Effector memory CD8-positive, alpha-beta T cell (primary cell): ENCODE results near the gene CHURC1.

Experiments
- ATAC-seq: fragments of 150-1000 bp; cut with Tn5 transposase; replicated peaks from 2 replicates; pipeline ENCODE4 v1.10.0; 2021; ENCODE audit warnings: mild to moderate bottlenecking, moderate library complexity
- DNase-seq, 3 experiments: peaks; one replicate each; pipeline ENCODE4 v3.0.0; 2021
- H3K27ac Mint-ChIP-seq, 2 donors: one replicate each; pipeline ENCODE4 v1.8.0; 2022; ENCODE audit warnings: mild to moderate bottlenecking in 2 of 2, mixed read lengths in 2 of 2, moderate library complexity in 2 of 2
- H3K27me3 Mint-ChIP-seq, 2 donors: one replicate each; pipeline ENCODE4 v1.8.0; 2022; ENCODE audit warnings: mixed read lengths in 2 of 2
- H3K36me3 Mint-ChIP-seq: one replicate; pipeline ENCODE4 v1.8.0; 2022; ENCODE audit warnings: mild to moderate bottlenecking, moderate library complexity, mixed read lengths; ENCODE audit not compliant: insufficient read depth
- H3K4me1 Mint-ChIP-seq, 2 donors: one replicate each; pipeline ENCODE4 v1.8.0; 2022; ENCODE audit warnings: low read depth in 2 of 2, mixed read lengths in 2 of 2
- H3K4me3 Mint-ChIP-seq, 2 donors: one replicate each; pipeline ENCODE4 v1.8.0; 2022; ENCODE audit warnings: mild to moderate bottlenecking in 2 of 2, mixed read lengths in 2 of 2, moderate library complexity in 2 of 2
- H3K9me3 Mint-ChIP-seq, 2 donors: one replicate each; pipeline ENCODE4 v1.8.0; 2022; ENCODE audit warnings: mixed read lengths in 2 of 2
- total RNA-seq, 9 experiments: gene quantifications; one replicate each; lab custom pipeline; 2026; lab: John Stamatoyannopoulos, UW

CHURC1 gene
- total RNA-seq, result 28.9 to 102 (median 55.9) reads per million in 9 experiments

DNA sequence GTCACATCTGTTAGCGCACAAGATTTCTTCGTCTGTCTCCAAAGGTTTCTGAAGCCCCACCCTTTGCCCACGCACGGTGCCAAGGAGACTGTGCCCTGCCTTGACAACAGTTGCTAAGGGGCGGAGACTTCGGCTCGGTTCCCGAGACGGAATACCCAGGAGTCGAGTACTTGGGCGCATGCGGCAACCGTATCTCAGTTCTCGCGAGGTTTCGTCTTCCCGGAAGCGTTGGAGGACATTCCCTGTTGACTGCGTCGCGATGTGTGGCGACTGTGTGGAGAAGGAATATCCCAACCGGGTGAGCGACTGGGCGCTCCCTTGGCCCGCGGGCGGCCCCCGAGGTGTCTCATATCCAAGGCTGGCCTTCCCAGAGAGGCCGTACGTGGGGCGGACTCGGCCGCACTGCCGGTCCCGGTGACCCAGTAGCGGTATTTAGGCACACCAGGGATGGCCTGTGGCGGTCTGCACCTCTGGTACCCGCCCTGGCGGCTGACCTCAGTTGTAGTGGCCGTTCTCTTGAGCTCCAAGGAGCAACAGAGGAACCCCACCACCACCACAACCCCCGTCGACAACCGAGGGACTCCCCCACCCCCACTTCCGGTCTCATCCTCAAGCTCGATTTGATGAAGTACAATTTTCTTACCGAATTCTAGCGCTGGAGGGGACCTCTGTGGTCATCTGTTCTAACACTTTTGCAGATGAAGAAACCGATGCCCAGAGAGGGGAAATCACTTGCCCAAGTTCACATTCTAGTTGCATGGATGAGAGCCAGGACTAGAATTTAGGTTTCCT is at the start of gene CHURC1:
Gene CHURC1, plus strand, starts transcription at position 219 of the 792 bp plus-strand sequence. Its CDS starts 41 bp downstream, at position 260.
- Mint-ChIP-seq H3K4me1 (peaks cover 35 to 41% of the 10 kb centered on the region in 2 donors), H3K4me3 (peak within 1 kb of the TSS; percentile 92 to 94)
- peak; percentile 83 for ATAC-seq

DNA sequence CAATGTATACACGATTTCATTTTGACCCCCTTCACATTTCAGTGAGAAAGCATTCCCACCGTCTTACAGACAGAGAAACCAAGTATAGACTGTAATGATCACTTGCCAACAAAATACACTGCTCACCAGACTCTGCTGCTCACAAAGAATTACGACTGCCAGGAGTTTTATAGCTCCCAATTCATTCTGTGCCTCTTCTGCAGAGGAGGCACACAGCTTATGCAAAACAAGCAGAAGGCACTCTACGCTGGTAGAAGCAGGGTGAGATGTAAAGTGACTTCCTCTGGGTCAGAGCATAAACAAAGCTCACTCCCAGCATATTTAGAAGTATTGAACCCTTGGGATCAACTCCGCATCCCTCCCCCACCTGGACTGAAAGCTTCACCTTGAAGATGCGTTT is 49.1 kb upstream of the CHURC1 start:
- Mint-ChIP-seq H3K4me3 (no peak overlapping the region), H3K27me3 (peaks cover 50 to 60% of the 10 kb centered on the region in 2 donors), H3K36me3 (no peaks in the 10 kb centered on the region), H3K27ac (no peak overlapping the region), H3K4me1 (no peaks in the 10 kb centered on the region), H3K9me3 (no peaks in the 10 kb centered on the region)
- DNase-seq, result no peak
- no peak for ATAC-seq

More for the DNA sequence above, at the start of gene CHURC1:
- peaks cover 0 to 6% of the 10 kb centered on the region in 2 donors for H3K27me3 Mint-ChIP-seq
- DNase-seq, result peak; percentile 92 to 94 (median 93)
- H3K9me3 Mint-ChIP-seq, result no peaks in the 10 kb centered on the region
- H3K27ac Mint-ChIP-seq, result peak within 1 kb of the TSS; percentile 98 to 99
- peaks cover 22% of the 10 kb centered on the region for H3K36me3 Mint-ChIP-seq

DNA sequence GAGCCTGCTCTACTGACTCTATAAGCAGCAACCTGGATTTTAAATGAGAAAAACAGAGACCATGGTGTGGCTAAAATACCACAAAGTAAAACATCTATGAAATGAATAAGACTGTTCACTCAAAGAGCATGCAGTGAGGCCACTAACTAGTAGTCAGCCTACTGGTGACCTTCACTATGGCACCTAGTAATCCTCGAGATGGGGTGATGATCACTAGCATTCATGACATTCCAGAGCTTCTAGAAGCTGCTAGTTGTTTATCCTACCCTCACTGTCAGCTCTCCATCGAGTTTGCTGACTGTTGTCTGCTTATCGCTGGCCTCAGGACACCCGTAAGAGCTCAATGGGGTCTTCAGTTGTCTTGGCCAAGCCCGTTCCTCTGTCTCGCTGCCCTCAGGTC is 48.3 kb upstream of the CHURC1 start:
- no peaks in the 10 kb centered on the region for H3K36me3 Mint-ChIP-seq
- DNase-seq (no peak), ATAC-seq (no peak)
- no peak overlapping the region for H3K4me3 Mint-ChIP-seq
- H3K27me3 Mint-ChIP-seq, result peaks cover 53 to 67% of the 10 kb centered on the region in 2 donors
- H3K27ac Mint-ChIP-seq, result no peak overlapping the region
- no peaks in the 10 kb centered on the region for H3K9me3 Mint-ChIP-seq
- H3K4me1 Mint-ChIP-seq, result no peaks in the 10 kb centered on the region

DNA sequence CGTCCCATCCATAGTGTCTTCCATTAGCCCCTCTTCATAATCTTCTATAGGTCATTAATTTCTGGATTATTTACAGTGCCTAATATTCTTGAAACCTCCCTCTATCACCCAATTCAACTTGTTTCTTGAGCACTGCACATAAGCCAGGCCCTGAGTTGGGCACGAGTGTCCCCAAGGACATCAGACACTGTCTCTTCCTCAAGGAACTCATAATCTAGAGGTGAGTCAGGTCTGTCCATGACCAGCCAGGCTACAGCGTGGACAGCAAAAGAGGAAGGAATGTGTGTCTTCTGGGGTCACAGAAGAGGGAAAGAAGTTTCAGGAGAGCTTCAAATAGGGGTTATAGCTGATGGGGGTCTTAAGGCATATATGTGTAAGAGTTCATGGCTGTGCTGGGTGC is 47.1 kb upstream of the CHURC1 start:
- no peaks in the 10 kb centered on the region for H3K9me3 Mint-ChIP-seq
- no peaks in the 10 kb centered on the region for H3K4me1 Mint-ChIP-seq
- H3K36me3 Mint-ChIP-seq, result no peaks in the 10 kb centered on the region
- ATAC-seq, result no peak
- peaks cover 43 to 63% of the 10 kb centered on the region in 2 donors for H3K27me3 Mint-ChIP-seq
- no peak for DNase-seq
- no peak overlapping the region for H3K27ac Mint-ChIP-seq
- H3K4me3 Mint-ChIP-seq, result no peak overlapping the region

DNA sequence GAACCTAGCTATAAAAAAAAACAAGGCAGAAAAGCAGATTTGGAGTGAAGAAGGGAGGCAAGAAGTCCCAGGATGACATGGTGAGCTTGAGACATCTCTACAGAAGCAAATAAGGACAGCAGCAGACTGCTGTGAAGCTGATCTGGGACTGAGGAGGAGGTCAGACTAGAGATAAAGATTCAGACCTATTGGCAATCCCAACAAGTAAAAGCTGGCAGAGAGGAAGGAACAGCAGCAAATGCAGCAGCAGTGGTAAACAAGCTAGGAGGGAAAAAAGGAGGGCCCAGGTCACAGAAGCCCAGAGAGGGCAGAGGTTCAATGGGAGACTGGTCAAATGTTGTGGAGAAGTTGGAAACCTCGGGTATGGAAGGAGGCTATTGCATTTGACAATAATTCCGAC is 45.9 kb upstream of the CHURC1 start:
- Mint-ChIP-seq H3K36me3 (no peaks in the 10 kb centered on the region), H3K4me3 (no peak overlapping the region), H3K27ac (no peak overlapping the region), H3K27me3 (peaks cover 51 to 70% of the 10 kb centered on the region in 2 donors), H3K9me3 (no peaks in the 10 kb centered on the region), H3K4me1 (no peaks in the 10 kb centered on the region)
- DNase-seq, result no peak
- ATAC-seq, result no peak

DNA sequence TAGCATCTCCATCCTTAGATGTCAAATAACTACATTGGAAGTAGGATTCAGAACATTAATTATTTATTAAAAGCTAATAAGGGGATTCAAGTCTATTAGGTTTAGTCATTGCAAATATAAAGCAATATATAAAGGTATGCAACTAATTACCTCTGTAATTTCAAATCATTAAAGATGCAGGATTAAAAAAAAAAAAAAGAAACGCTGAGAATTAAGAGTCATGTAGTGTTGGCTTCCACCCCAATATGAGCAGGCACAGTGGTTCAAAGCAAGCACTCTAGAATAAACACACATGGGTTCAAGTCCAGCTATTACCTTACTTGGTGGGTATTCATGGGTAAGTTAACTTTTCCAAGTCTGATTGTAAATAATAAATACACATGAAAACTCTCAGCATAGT is 45.4 kb upstream of the CHURC1 start:
- Mint-ChIP-seq H3K4me1 (no peaks in the 10 kb centered on the region), H3K27ac (no peak overlapping the region), H3K36me3 (no peaks in the 10 kb centered on the region), H3K27me3 (peaks cover 53 to 69% of the 10 kb centered on the region in 2 donors), H3K9me3 (no peaks in the 10 kb centered on the region), H3K4me3 (no peak overlapping the region)
- ATAC-seq, result no peak
- DNase-seq, result no peak

DNA sequence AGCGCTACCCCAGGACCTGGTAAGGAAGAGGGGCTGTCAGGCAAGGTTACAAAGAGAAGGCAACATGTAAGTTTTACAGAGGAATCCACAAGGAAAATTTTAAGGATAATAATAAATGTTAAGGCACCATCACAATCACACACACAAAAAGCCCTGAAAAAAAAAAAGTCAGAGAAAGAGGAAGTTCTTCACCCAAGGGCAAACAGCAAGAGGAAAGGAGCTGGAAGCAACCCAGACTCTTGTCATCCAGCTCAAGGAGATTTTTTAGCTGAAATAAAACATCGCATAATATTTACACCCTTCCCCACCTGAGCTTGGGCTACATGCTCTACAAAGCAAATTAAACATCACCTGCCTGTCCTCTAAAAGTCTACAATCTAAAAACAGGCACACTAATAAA is 44.1 kb upstream of the CHURC1 start:
- H3K27ac Mint-ChIP-seq, result no peak overlapping the region
- no peak overlapping the region for H3K4me3 Mint-ChIP-seq
- H3K36me3 Mint-ChIP-seq, result no peaks in the 10 kb centered on the region
- ATAC-seq (no peak), DNase-seq (no peak)
- no peaks in the 10 kb centered on the region for H3K4me1 Mint-ChIP-seq
- H3K9me3 Mint-ChIP-seq, result no peaks in the 10 kb centered on the region
- peaks cover 61% of the 10 kb centered on the region in 2 donors for H3K27me3 Mint-ChIP-seq

DNA sequence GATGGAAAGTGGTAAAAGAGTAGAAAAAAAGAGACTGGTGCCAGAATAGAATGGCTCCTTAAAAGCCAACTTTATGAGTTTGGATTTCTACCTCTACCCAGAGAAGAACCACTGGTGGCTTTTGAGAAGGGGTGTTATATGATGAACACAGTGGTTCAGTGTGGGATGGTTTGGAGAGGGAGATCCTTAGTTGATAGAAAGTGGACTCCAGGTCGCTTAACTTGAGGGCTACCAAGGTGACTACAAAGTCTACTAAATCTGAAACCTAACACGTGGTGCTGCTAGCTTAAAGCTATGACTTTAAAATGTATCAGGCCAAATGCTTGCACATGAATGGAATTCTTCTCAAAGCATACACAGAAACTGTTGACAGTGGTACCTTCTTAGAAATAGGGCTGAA is 42.9 kb upstream of the CHURC1 start:
- DNase-seq (no peak), ATAC-seq (no peak)
- Mint-ChIP-seq H3K4me3 (no peak overlapping the region), H3K36me3 (no peaks in the 10 kb centered on the region), H3K4me1 (no peaks in the 10 kb centered on the region), H3K27ac (no peak overlapping the region), H3K27me3 (peaks cover 50 to 51% of the 10 kb centered on the region in 2 donors), H3K9me3 (no peaks in the 10 kb centered on the region)

DNA sequence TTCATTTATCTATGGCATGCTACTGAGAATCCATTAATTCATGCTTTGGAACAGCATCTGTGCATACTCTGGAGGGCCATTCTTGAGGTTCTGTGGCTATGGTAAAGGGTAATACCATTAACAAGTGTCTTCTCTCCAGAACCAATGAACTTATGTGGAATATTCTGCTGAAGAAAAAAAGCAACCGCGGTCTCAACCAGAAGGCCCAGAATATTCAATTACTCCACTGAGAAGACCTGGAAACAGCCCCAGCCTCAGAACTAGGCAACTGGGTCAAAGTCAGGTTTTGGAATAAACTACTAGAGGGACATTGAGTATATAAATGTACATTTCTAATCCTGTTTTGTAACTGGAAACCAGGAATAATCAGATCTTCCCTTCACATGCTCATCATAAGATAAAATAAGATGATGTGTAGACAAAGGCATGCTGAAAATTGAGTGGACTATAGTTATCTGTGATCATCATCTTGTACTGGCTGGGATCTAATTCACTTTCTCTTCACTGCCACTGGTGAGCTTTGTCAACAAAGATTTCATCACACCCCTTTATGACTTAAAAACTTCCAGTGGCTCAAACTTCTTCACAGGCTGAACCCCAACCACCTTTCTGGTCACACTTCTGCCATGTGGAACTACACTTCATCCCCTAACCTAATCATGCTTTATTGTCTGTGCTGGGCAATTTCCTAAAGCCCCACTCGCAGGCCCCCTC is 40.6 kb upstream of the CHURC1 start:
- Mint-ChIP-seq H3K4me1 (no peaks in the 10 kb centered on the region), H3K36me3 (no peaks in the 10 kb centered on the region), H3K4me3 (no peak overlapping the region), H3K27me3 (peaks cover 46 to 52% of the 10 kb centered on the region in 2 donors), H3K9me3 (no peaks in the 10 kb centered on the region), H3K27ac (no peak overlapping the region)
- no peak for ATAC-seq
- no peak for DNase-seq

DNA sequence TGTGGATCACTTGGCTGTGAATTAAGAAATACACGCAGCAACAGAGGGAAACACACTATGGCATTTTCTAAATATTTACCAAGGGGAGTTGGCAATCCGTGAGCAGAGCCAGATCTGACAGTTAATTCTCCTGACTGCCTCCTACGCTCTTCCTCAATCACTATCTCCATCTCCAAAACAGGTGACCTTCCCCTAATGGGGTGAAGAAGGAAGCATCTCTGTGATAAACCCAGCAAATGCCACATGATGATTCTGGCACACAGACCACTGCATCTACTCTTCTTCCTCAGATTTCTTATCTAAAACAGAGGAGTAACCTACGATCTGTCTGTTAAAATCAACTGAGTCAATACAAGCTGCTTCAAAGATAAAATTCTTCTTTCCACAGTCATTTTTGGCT is 38.9 kb upstream of the CHURC1 start:
- DNase-seq (no peak), ATAC-seq (no peak)
- H3K4me1 Mint-ChIP-seq, result peaks cover 2 to 3% of the 10 kb centered on the region in 2 donors
- no peak overlapping the region for H3K4me3 Mint-ChIP-seq
- no peaks in the 10 kb centered on the region for H3K9me3 Mint-ChIP-seq
- no peak overlapping the region for H3K27ac Mint-ChIP-seq
- no peaks in the 10 kb centered on the region for H3K36me3 Mint-ChIP-seq
- peaks cover 54 to 57% of the 10 kb centered on the region in 2 donors for H3K27me3 Mint-ChIP-seq

DNA sequence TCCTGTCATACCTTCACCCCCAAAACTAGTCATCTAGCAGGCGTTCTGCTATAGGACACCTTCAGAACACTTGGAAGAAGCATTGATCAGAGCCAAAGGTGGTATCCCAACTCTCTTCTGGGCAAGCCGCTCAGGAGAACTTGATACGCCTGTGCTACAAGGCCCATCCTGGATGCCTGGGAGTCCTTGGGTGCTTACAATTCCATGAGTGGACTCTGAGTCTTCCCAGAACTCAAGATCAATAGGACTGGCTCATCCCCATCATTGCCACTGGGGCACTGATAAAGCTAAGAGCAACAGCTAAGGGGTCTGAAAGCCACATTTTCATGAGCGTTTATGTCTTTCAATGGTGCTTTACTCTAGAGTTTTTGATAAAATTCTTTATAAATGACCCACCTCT is 36.4 kb upstream of the CHURC1 start:
- Mint-ChIP-seq H3K4me3 (no peak overlapping the region), H3K27me3 (peaks cover 60 to 68% of the 10 kb centered on the region in 2 donors), H3K27ac (no peak overlapping the region), H3K9me3 (no peaks in the 10 kb centered on the region), H3K36me3 (no peaks in the 10 kb centered on the region), H3K4me1 (peaks cover 4 to 8% of the 10 kb centered on the region in 2 donors)
- ATAC-seq (no peak), DNase-seq (no peak)

DNA sequence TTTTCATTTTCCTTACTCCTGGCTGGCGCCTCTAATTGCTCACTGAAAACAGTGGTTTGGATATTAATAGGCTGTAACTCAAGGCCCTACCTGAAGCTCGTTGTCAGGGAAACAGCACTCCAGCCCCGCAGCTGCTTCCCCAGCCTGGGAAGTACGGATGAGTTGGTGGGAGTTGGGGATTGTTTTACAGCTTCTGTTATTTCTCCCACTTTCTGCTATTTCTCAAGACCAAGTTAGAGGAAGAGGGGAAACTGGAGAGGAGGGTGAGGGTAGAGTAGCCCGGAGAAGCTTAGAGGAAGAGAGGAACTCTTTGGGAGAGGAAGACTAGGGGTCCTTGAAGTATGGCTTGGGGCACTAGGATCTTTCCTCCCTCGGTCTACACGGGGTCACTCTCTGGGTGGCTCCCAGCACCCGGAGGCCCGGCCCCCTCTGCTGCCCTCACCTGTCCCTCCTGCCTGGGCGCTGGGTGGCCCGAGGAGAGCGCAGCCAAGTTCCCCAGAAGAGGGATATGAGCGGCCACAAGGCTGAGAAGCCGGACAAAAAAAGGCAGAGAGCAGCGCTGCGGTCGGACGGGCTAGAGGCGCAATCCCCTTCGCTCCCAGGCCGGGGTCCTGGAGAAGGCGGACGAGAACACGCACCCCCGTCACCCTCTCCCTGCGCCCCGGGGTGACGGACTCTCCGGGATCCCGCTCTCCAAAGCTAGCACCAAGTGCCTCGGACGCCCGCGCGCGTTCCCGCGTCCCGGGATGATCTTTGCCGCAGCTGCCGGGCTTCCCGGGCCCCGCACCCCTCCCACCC is 35.2 kb upstream of the CHURC1 start:
- no peaks in the 10 kb centered on the region for H3K36me3 Mint-ChIP-seq
- peak overlapping the region; percentile 59 to 87 for H3K4me3 Mint-ChIP-seq
- H3K4me1 Mint-ChIP-seq, result peaks cover 4 to 8% of the 10 kb centered on the region in 2 donors
- ATAC-seq, result no peak
- H3K27me3 Mint-ChIP-seq, result peaks cover 61 to 73% of the 10 kb centered on the region in 2 donors
- no peaks in the 10 kb centered on the region for H3K9me3 Mint-ChIP-seq
- no peak for DNase-seq
- no peak overlapping the region for H3K27ac Mint-ChIP-seq

DNA sequence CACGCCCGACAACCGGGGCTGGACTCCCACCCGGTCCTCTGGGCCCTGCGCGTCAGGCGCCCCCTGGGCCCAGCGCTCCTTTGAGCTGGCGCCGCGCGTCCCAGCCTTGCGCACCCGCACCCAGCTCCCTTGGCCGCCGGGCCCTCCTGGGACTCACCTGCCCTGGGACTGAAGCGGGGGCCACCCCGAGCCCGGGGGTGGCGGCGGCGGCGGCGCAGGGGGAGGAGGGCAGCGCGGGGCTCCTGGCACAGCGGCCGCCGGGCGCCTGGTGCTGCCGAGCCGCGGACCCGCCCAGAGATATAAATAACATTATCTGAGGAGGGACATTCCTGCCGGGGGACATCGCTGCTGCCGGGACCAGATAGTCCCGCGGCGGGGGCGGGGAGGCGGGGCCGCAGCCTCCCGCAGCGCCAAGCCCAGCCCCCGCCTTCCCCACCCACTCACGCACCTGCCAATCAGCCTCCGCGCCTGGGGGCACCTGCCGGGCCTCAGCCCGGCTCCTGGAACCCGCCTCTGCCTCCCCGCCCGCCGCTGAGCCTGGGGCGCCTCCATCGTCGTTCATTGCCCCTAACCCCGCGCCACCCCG is 34.5 kb upstream of the CHURC1 start, which contains the start of gene SPTB:
Gene SPTB, minus strand, starts transcription at position 273 of the 586 bp plus-strand sequence. CDS start 56,813 bp downstream, outside the sequence.
- peak within 1 kb of the TSS; percentile 85 to 87 for H3K4me3 Mint-ChIP-seq
- H3K9me3 Mint-ChIP-seq, result no peaks in the 10 kb centered on the region
- H3K27ac Mint-ChIP-seq, result peak within 1 kb of the TSS in 1 of 2 donors; percentile 64
- H3K27me3 Mint-ChIP-seq, result peaks cover 65 to 73% of the 10 kb centered on the region in 2 donors
- H3K4me1 Mint-ChIP-seq, result peaks cover 4 to 8% of the 10 kb centered on the region in 2 donors
- ATAC-seq (peak; percentile 76), DNase-seq (peak in 2 of 3 experiments; percentile 19 to 31)
- no peaks in the 10 kb centered on the region for H3K36me3 Mint-ChIP-seq
